Esophagus squamous epithelium (tissue), 4 donors: ENCODE measurements around the gene SMIM41.

Experiments
- CTCF ChIP-seq, 6 experiments: fragments of 450-650 bp in 4 of 6; fragments of 200-600 bp in 2 of 6; sonication (generic) in 2 of 6; IDR thresholded peaks; one replicate each; pipeline ENCODE4 v1.5.1; 2016 to 2019; ENCODE audit warnings: antibody characterized with exemption in 6 of 6, mild to moderate bottlenecking in 4 of 6, moderate library complexity in 4 of 6
- POLR2A ChIP-seq, 4 donors: fragments of 450-650 bp; IDR thresholded peaks; one replicate each; pipeline ENCODE4 v1.6.1; 2017; ENCODE audit warnings: antibody characterized with exemption in 4 of 4, mild to moderate bottlenecking in 4 of 4, moderate library complexity in 3 of 4

- TF ChIP-seq POLR2A (IDR thresholded peaks at IDR 0.05) (no peak), CTCF (IDR thresholded peaks at IDR 0.05) (peak; percentile 37 to 87 (median 54))
Observed at GRCh38 chr12:52121824-52122539, 42.5 kb downstream of the SMIM41 start.
